Prostate gland (tissue), 2 donors: Measurements from ENCODE around the gene GPSM3. TPM values are rescaled to one million over a fixed set of nuclear protein-coding genes. Genes with fewer than 3 reads are reported as not detected.
A peak's percentile ranks its signal among the peaks of the same experiment; 100 is the strongest.
"Not testable (repeated sequence)": the region's sequence is repeated elsewhere in the genome, so short reads cannot be mapped to it uniquely, and the experiment has no call there.

Experiments
- DNase-seq: peaks from one replicate; pipeline ENCODE4 v3.0.0-alpha.2; 2019; ENCODE audit warnings: low spot score
- H3K27ac ChIP-seq, 2 donors: fragments of 200-600 bp; sonication (generic); 2 replicates each; pipeline ENCODE4 v1.5.1; 2017 to 2019
- H3K27me3 ChIP-seq: fragments of 200-600 bp; sonication (generic); replicated peaks from 2 replicates; pipeline ENCODE4 v1.5.1; 2019; ENCODE audit not compliant: insufficient read depth
- H3K36me3 ChIP-seq, 2 donors: fragments of 200-600 bp; sonication (generic); 1 replicate in 1 of 2; 2 replicates in 1 of 2; pipeline versions ENCODE4 v1.5.1 to v1.8.1; 2017 to 2019
- H3K4me1 ChIP-seq: fragments of 200-600 bp; sonication (generic); replicated peaks from 2 replicates; pipeline ENCODE4 v1.5.1; 2019
- H3K4me3 ChIP-seq, 2 donors: fragments of 200-600 bp; sonication (generic); 2 replicates each; pipeline ENCODE4 v1.5.1; 2017 to 2019
- H3K9me3 ChIP-seq: fragments of 200-600 bp; sonication (generic); 2 replicates; pipeline ENCODE4 v1.5.1; 2017
- POLR2A ChIP-seq: fragments of 450-650 bp; IDR thresholded peaks from one replicate; pipeline ENCODE4 v1.6.1; 2016; ENCODE audit warnings: antibody characterized with exemption, mild to moderate bottlenecking
- POLR2AphosphoS5 ChIP-seq: sonication (generic); formaldehyde crosslinking; IDR thresholded peaks from one replicate; pipeline ENCODE4 v1.6.1; 2017; ENCODE audit warnings: antibody characterized with exemption
- WGBS: methylation state at CpG from one replicate; pipeline ENCODE4 v1.1.5; 2018; 5-methylcytosine and 5-hydroxymethylcytosine counted together
- intact Hi-C: fragments of 100-400 bp; cut with DNase I; formaldehyde crosslinking; loops from one replicate; pipeline ENCODE4 v1.14.2; 2022
- total RNA-seq, 2 donors: library from RNA; depleted of rRNA; stranded (reverse); fragments of >200 nt; gene quantifications; one replicate each; pipeline ENCODE4 v1.1.0, GENCODE V29; 2016
- TF ChIP-seq, protein P1 (sequence below), 4 experiments: fragments of 200-600 bp in 2 of 4; fragments of 450-650 bp in 2 of 4; sonication (generic) in 2 of 4; IDR thresholded peaks; 1 replicate in 3 of 4; 2 replicates in 1 of 4; pipeline ENCODE4 v1.5.1; 2016 to 2019; ENCODE audit warnings: antibody characterized with exemption in 4 of 4, mild to moderate bottlenecking in 2 of 4, moderate library complexity in 2 of 4

Gene GPSM3
- total RNA-seq, 2 donors from 2014 or later, result 5.1 to 5.9 TPM

DNA sequence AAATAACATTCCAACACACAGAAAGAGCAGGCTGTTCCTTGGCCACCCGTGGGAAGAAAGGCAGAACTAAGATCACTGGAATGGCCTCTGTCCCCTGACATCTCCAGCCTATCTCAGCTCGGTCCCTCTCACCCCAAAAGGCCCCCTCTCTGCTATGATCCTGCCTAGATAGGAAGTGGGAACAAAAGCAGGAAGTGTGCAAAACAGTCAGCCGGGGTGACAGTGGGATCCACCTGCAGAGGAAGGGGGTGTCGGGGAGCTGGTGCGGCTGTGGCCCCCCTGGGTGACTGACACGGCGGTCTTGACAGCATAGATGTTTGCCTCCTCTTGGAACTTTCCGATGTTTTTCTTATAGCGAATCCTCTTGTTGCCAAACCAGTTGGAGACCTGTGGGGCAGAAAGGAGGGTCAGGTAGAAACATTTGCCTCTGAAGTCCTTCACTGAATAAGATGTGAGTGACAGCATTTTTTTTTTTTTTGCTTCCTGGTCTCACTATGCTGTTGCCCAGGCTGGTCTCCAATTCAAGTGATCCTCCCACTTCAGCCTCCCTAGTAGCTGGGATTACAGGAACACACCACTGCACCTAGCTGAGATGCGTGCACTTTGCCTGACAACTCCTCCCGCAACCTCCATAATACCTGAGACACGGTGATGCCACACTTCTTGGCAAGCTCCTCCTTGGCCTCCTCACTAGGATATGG lies 5.3 kb downstream of the GPSM3 start:
- intact Hi-C loops, result no loop called here
- Histone ChIP-seq H3K27me3 (no peaks in the 10 kb centered on the region), H3K9me3 (no peaks in the 10 kb centered on the region), H3K4me3 (no peak overlapping the region), H3K36me3 (peaks cover 0 to 5% of the 10 kb centered on the region in 2 donors), H3K4me1 (no peaks in the 10 kb centered on the region), H3K27ac (peak overlapping the region; percentile 48 to 98)
- TF ChIP-seq, protein P1, sequence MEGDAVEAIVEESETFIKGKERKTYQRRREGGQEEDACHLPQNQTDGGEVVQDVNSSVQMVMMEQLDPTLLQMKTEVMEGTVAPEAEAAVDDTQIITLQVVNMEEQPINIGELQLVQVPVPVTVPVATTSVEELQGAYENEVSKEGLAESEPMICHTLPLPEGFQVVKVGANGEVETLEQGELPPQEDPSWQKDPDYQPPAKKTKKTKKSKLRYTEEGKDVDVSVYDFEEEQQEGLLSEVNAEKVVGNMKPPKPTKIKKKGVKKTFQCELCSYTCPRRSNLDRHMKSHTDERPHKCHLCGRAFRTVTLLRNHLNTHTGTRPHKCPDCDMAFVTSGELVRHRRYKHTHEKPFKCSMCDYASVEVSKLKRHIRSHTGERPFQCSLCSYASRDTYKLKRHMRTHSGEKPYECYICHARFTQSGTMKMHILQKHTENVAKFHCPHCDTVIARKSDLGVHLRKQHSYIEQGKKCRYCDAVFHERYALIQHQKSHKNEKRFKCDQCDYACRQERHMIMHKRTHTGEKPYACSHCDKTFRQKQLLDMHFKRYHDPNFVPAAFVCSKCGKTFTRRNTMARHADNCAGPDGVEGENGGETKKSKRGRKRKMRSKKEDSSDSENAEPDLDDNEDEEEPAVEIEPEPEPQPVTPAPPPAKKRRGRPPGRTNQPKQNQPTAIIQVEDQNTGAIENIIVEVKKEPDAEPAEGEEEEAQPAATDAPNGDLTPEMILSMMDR (IDR thresholded peaks at IDR 0.05), result no peak
- TF ChIP-seq POLR2AphosphoS5, result no peak
- TF ChIP-seq POLR2A, result no peak
- DNase-seq, result no peak
- 65% methylated on average over 12 of the region's 12 CpGs for WGBS

GRCh38 chr6:32186151-32186840 lies 6.1 kb downstream of the GPSM3 start:
- H3K4me3 ChIP-seq, H3K36me3 ChIP-seq, DNase-seq, intact Hi-C loops, H3K4me1 ChIP-seq, H3K27me3 ChIP-seq, H3K9me3 ChIP-seq: not testable (repeated sequence)
- 61% methylated on average over 10 of the region's 10 CpGs for WGBS
- peak overlapping the region; percentile 48 to 98 for H3K27ac ChIP-seq

DNA sequence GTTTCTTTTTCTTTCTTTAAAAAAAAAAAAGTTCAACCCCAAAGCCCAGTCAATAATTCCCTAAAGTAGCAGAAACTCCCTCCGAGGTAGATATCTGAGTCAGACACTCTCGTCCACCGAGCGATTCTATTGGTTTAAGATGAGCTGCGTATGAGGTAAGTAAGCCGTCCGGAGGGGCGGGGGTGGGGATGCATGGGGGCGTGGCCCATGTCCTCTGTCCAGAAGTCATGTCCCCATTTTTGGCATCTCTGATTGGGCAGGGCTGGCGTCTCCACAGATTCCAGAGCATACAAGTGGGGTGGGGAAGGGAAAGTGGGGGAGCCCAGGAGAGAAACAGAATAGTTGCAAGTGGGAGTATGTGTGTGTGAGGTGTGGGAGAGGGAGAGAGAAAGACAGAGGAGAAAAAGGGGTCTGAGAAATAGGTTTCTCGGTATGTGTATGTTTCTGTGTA lies 6.7 kb downstream of the GPSM3 start:
- H3K4me1 ChIP-seq, H3K27me3 ChIP-seq, intact Hi-C loops, H3K9me3 ChIP-seq, H3K36me3 ChIP-seq, H3K4me3 ChIP-seq: not testable (repeated sequence)
- peak; percentile 42 for TF ChIP-seq POLR2AphosphoS5
- peak overlapping the region; percentile 48 to 98 for H3K27ac ChIP-seq
- WGBS, result 9% methylated on average over 11 of the region's 11 CpGs
- DNase-seq, result peak; percentile 74

DNA sequence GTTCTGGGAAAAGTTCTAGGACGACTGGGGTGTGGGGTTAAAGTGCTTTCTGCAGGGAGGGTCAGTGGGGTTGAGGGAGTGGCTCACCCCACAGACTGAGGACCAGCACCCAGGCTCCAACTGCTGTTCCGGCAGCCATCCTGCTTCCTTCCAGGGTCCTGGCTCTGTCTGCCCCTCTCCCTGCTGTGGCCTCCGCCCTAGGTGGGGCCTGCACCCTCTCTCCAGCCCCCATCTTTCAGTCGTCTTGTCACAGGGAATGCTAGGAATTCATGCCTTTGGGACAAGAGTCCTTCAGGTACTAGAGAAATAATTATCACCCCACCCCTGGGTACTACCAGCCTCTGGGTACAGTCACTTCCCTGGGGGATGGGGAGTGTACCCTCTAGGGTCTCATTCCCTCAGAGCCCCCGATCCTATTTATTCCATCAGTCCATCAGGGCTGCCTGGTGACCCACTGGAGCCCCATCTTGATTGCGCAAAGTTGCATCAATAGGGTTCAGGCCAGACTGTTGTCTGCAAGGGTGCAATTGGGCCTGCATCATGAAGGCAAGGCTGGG lies 8.3 kb downstream of the GPSM3 start, which contains the start of gene AGER:
AGER (minus strand) TSS at position 170 of the 557 bp plus-strand sequence; CDS start at position 139, 31 bp downstream.
- peak within 1 kb of the TSS; percentile 48 to 98 for H3K27ac ChIP-seq
- H3K4me3 ChIP-seq, result no peak within 1 kb of the TSS
- no peaks in the 10 kb centered on the region for H3K9me3 ChIP-seq
- intact Hi-C loops, result no loop called here
- TF ChIP-seq POLR2AphosphoS5, result no peak
- TF ChIP-seq, protein P1 (IDR thresholded peaks at IDR 0.05), result no peak
- no peak for TF ChIP-seq POLR2A
- H3K36me3 ChIP-seq, result peaks cover 0 to 5% of the 10 kb centered on the region in 2 donors
- no peaks in the 10 kb centered on the region for H3K4me1 ChIP-seq
- 66% methylated on average over 6 of the region's 6 CpGs for WGBS
- no peak for DNase-seq
- H3K27me3 ChIP-seq, result no peaks in the 10 kb centered on the region

DNA sequence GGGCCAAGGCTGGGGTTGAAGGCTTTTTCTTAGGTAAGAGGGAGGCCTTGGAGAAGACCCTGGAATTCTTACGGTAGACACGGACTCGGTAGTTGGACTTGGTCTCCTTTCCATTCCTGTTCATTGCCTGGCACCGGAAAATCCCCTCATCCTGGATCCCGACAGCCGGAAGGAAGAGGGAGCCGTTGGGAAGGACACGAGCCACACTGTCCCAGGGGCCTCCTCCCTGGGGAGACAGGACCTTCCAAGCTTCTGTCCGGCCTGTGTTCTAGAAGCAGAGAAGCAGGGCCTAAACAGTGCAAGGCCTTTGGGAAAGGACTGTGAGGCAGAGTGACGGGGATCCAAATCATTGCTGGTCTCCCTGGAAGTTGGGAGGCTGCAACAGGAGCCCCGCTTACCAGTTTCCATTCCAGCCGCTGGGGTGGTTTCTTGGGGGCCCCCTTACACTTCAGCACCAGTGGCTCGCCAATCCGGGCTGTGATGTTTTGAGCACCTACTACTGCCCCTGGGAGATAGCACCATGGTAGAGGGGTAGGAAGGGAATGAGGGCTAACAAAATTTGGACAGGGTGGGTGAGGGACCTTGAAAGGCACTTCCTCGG lies 8.9 kb downstream of the GPSM3 start:
- 87% methylated on average over 15 of the region's 15 CpGs for WGBS
- TF ChIP-seq, protein P1 (IDR thresholded peaks at IDR 0.05), result no peak
- TF ChIP-seq POLR2AphosphoS5, result no peak
- TF ChIP-seq POLR2A, result no peak
- no peaks in the 10 kb centered on the region for H3K9me3 ChIP-seq
- intact Hi-C loops, result no loop called here
- DNase-seq, result no peak
- peak overlapping the region in 1 of 2 donors; percentile 19 for H3K27ac ChIP-seq
- no peaks in the 10 kb centered on the region for H3K27me3 ChIP-seq
- H3K36me3 ChIP-seq, result peaks cover 0 to 5% of the 10 kb centered on the region in 2 donors
- no peaks in the 10 kb centered on the region for H3K4me1 ChIP-seq
- H3K4me3 ChIP-seq, result no peak overlapping the region
